HG02973 (cell line): ENCODE data around the gene SHF.
A peak's percentile ranks its signal among the peaks of the same experiment; 100 is the strongest.

Source experiments
- ATAC-seq: cut with Tn5 transposase; IDR thresholded peaks from one replicate; pipeline ENCODE4 v1.9.1; 2021; ENCODE audit warnings: moderate library complexity; ENCODE audit not compliant: unreplicated experiment

The SHF gene

DNA sequence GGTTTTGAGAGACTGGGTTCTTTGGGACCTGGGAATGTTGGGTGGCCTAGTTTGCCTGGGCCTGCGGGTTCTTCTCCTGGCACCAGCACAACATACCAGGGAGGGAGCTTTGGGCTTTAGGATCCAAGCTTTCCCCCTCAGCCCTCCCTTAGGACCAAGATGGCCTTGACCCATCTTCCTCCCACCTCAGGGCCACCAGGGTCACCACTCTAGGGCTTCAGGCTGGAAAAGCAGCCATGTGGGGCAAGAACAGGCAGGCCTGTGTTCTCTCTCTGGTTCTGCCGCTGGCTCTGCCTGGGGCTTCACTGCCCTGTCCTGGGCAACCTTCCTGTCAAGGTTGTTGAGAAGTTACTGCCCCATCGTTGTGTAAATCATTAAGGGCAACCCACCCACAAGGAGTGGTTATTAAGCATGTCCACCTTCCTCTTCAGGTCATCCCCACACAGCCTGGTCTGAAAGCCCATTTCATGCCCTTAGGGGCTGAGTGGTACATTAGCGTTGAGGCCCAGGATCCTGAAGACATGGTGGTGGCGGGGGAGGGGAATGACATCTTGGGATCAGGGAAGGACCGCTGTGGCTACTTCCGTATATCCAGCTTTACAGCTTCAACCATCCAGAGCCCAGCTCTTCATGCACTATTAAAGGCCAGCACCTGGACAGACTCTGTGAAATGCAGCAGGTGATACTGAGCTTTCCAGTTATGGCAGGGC is 57.3 kb downstream of the SHF start:
- no peak for ATAC-seq

DNA sequence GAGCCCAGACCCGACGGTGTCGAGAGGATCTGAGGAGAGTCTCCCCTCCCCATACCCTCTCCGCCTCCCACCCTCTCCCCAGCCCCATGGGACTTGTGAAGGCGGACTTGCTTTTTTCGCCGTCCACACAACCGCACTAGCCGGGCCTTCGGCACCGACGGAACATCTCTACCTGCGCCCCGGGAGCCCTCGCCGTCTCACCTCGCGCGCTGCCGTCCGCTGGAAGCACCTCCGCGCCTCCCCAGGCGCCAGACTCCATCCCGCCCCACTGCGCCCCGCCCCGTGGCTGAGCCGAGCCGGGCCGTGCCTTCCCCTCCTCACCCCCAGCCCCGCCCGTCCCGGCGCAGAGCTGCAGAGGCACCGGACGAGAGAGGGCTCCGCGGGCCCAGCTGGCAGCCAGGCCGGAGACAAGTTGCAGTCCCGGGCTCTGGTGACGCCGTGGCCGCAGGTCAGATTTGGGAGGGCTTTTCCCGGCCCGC is 58.1 kb downstream of the SHF start, which contains the start of the genes DUOX1 and DUOXA1:
Gene DUOX1 (plus strand): TSS at position 344 of the 479 bp plus-strand sequence. CDS start 1,973 bp downstream, outside the sequence.
Gene DUOXA1 (minus strand): TSS at position 229 of the 479 bp plus-strand sequence. CDS start 6,865 bp downstream, outside the sequence.
- no peak for ATAC-seq

DNA sequence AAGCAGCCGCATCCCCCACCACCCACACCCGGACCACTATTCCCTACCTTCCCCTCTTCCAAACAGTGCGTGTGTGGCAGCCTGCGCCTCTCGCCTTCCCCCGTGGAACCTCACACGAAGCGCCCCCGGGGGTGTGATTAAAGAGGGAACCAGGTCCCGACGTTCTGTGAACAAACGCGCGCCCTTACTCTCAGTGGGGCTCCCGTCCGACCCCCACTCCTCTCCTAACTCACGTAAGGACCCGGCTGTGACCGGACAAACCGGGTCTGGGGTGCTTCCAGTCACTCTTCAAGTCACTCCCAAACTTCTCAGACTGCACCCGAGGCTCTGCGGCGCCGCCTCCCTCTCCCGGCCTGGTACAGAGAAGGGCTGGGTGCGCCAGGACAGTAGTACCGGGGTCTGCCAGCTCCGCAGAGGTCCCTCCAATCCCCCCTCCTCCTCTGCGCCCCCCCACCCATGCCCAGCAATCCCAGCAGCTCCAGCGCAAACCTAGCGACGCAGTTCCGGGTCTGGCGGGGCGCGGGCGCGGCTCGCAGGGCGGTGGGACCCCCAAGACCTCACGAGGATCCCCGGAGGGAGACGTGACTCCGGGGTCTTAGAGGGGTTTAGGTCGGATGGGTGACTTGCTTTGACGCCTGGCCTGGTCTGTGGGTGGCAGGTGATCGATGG is 58.7 kb downstream of the SHF start:
- ATAC-seq = no peak

DNA sequence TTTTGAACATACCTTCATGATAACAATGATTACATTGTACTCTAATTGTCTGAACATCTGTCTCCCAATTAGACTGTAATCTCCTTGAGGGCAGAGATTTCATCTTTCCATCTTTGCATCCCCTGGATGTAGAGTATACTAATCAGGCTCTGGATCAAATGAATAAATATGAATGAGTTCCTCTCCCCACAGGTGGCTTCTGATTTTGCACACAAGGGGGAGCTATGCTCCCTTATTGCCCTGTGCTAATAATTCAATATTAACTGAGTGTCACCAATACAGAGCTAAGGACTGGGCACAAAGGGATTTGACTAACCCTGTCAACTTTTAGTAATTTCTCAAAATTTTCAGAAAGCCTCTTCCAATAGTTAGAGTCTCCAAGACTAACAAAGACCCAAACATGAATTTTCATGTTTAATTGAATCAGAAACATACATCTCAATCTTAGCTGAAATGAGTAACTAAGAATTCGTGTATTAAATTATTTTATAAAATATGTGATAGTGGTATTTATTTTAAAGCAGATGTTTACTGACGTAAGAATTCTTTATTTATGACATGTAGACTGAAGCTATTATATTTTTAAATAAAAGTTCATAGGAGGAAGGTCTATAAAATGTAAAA is 61.1 kb downstream of the SHF start:
- no peak for ATAC-seq

DNA sequence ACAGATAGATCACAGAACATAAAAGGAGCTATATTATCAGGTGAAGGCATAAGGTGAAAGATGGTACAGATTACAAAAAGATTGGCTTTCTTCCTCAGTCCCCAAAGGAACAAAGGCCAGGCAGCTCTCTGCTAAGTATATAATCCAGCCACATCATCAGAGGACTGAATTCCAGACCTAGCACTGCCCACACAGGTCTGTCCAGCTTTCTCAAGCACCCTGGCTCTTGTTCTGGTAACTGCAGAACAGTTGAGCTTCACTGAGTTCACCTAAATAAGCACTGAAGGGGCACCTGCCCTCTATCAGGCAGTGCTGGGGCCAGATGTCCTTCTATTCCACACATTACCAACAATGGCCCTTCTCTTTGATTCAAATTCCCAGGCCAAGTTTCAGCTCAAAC is 64.4 kb downstream of the SHF start:
- no peak for ATAC-seq

DNA sequence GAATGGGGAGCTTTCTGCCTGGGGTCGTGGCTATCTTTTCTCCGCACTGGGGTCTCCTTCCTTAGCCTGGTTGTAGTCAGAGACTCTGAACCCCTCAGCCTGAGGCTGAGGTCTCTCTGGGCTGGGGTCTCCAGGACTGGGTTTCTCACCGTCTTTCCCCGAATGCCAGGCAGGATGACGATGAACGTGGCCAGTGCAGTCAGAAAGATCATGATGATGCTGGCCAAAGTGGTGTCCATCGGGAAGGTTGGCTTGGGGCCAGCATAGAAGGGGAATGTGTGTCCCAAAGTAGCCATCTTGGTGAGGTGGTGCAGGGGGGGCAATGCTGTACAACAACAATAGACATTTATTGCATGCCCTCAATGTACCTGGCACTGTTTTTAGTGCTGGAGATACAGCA is 65.0 kb downstream of the SHF start:
- ATAC-seq = no peak

DNA sequence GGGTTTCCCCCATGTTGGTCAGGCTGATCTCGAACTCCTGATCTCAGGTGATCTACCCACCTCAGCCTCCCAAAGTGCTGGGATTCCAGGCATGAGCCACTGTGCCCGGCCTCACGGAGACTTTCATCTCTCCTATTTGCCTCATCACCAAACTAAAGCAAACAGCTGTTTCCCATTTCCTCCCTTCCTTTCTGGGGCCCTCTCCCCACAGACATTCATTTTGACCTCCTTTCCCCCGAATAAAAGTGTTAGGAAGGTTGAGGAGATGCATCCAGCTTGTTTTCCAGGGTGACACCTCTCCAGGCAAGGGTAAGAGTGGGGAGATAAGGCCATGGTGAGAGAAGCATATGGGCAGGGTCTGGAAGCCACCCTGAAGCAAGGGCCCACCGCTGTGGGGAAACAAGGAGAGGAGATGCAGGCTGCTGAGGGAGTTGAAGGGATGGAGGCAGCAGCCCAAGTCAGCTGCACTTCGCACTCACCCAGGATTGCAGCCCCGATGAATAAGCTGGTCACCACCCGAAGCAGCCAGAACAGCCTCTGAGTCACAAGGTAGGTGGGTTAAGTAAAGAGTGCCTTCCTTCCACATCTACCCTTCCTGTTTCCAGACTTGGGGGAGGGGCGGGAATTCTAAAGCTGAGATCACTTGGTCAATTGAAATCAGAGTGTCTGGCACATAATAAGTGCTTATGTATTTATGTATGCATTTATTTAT is 65.9 kb downstream of the SHF start:
- ATAC-seq = no peak

DNA sequence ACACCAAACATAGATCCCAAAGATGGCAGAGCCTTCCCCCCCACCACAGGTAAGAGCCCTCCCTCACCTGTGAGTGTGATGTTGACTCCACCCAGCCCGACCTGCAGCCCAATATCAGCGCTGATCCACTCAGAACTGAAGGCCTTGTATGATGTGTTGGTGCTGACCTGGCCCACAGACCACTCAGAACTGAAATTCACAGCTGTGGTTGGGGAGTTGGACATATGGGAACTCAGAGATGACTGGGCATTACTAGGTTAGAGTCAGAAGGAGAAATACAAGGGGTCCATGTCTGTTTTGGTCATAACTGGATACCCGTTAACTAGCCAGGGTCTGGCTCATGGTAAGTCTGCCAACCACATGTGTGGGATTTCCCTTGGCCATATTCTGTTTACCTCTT is 66.7 kb downstream of the SHF start:
- no peak for ATAC-seq

DNA sequence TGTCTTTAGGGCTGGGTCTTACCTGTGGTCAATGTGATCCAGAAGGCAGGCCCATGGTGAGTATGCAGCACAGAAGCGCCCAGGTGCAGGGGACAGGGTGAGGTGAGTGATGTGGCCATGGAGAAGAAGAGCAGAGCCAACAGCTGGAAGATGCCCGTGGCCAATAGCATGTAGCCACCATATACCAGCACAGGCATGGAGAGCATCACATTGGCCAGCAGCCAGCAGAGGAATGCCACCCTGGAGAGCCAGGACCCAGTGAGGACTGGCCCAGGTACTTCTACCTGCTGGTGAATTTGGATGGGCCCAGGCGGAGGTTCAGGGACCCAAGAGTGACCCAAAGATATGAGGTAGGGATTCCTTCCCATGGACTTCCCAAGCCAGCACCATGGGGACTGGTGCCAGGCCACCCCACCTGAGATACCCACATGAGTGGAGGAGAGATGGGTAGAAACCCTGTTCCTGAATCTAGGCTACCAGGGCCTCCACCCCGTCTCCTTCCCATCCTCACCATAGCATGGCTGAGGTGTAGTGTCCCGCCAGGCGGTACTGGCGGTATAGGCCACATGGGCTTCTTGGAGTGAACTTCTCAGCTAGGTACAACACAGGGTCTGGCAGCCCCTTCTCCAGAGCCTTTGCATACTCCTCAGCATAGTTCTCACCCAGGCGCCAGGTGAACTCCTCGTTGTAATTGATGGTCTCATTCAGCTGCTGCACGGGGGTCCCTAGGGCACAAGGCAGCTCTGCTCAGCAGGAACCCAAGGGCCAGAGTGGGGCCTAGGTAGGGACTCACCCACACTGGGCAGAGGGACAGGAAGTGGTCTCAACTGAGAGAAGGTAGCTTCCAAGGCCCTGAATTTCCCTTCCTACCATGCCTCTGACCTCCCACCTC is 67.4 kb downstream of the SHF start:
- no peak for ATAC-seq

DNA sequence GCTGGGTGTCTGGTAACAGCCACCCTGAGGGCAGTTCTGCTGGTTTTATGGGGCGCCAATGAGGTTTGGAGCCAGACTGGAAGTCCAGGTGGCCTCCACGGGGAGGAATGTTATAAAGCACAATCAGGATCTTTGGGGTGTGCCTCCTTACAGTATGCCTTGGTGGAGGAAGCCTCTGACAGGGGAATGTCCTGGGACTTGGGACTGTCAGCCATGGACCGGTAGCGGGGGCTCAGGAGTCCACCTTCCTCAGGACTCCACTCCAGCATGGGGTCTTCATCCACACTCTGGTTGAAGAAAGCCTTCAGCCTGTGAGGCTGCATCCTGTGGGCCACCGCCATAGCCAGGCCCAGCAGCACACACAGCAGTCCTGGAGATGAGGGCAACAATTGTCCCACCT is 68.8 kb downstream of the SHF start:
- no peak for ATAC-seq

DNA sequence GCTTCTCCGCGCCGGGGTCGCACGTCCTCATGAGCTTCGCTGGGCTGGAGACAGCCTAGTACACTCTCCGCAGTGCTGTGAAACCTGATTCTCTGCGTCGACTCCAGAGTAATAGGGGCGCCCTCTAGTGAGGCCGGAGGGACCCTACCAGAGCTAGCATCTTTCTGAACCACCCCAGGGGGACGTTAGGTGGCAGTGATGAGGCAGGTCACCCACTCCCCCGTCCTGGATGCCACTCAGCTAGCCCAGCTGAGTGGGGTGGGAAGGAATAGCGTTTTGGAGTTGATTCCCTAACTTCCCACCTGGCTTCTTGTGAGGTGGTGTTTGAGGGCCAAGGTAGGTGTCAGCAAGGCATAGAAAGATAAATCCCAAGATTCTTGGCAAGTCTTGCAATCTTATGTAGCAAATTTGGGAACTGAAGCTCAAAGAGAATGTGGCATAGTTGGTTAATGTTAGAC is 69.6 kb downstream of the SHF start:
- peak; percentile 91 for ATAC-seq

DNA sequence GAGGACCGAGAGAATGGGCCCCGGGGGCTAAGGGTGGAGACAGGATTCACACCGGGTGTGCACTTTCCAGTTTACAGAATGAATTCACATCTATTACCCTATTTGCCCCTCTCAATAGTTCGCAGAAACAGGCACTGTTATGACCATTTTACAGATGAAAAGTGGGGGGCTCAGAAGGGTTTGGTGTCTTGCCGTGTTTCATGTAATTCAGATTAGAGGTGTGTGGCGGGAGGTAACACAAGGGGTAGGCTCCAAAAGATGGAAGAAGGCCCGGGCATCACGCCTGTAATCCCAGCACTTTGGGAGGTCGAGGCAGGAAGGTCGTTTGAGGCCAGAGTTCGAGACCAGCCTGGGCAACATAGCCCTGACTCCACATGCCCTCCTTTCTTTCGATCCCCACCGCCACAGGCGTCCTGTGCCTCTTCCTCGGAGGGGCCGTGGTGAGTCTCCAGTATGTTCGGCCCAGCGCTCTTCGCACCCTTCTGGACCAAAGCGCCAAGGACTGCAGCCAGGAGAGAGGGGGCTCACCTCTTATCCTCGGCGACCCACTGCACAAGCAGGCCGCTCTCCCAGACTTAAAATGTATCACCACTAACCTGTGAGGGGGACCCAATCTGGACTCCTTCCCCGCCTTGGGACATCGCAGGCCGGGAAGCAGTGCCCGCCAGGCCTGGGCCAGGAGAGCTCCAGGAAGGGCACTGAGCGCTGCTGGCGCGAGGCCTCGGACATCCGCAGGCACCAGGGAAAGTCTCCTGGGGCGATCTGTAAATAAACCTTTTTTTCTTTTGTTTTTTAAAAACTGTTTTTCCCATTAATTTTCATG is 70.2 kb downstream of the SHF start:
- ATAC-seq = no peak
